Panc1 (cell line): ENCODE results near the gene TMED9. TPM values are rescaled to one million over a fixed set of nuclear protein-coding genes. Genes with fewer than 3 reads are reported as not detected.

Experiments
- ATAC-seq: fragments of 200-7000 bp; cut with Tn5 transposase; 2 replicates; pipeline ENCODE4 v1.9.1; 2020; ENCODE audit warnings: mild to moderate bottlenecking, moderate library complexity
- BruUV-seq: library from RNA; stranded (reverse); fragments of 400-500 nt; replicated peaks from 2 replicates; lab custom pipeline; 2021; lab: Mats Ljungman, UMichigan
- CTCF ChIA-PET: fragments of 300-600 bp; sonication (Branson Sonifier 250); formaldehyde crosslinking; loops from one replicate; lab custom pipeline; 2022; ENCODE audit warnings: antibody characterized with exemption; lab: Charles Lee
- POLR2A ChIA-PET: fragments of 300-600 bp; sonication (Branson Sonifier 250); formaldehyde crosslinking; loops from one replicate; lab custom pipeline; 2022; ENCODE audit warnings: antibody characterized with exemption; lab: Charles Lee
- DNase-seq: peaks from one replicate; pipeline ENCODE4 v3.0.0-alpha.2; 2010; ENCODE audit warnings: low read depth, low spot score
- H3K27ac ChIP-seq: 2 replicates; pipeline ENCODE4 v1.5.1; 2011; ENCODE audit warnings: mild to moderate bottlenecking, low read length, inconsistent platforms
- H3K27me3 ChIP-seq: fragments of 200-500 bp; sonication (Bioruptor generic); 2 replicates; pipeline ENCODE4 v1.6.0; 2014; ENCODE audit warnings: low read length, inconsistent platforms; ENCODE audit not compliant: control insufficient read depth, insufficient read depth
- H3K36me3 ChIP-seq: fragments of 200-500 bp; sonication (Bioruptor generic); 2 replicates; pipeline ENCODE4 v1.5.1; 2014; ENCODE audit warnings: inconsistent platforms, mild to moderate bottlenecking, low read length, moderate library complexity; ENCODE audit not compliant: control insufficient read depth, insufficient read depth
- H3K4me1 ChIP-seq: 2 replicates; pipeline ENCODE4 v1.5.1; 2011; ENCODE audit warnings: inconsistent platforms, mild to moderate bottlenecking, low read length, moderate library complexity; ENCODE audit not compliant: control insufficient read depth, insufficient read depth
- H3K4me3 ChIP-seq, 2 experiments: 2 replicates each; pipeline ENCODE4 v1.5.1; 2011 to 2012; ENCODE audit warnings: low read depth in 2 of 2, low read length in 2 of 2, mild to moderate bottlenecking in 2 of 2, inconsistent platforms in 1 of 2, moderate library complexity in 1 of 2
- H3K9me3 ChIP-seq: fragments of 200-500 bp; sonication (Bioruptor generic); 2 replicates; pipeline ENCODE4 v1.5.1; 2014; ENCODE audit warnings: low read depth, mild to moderate bottlenecking, inconsistent platforms, low read length, moderate library complexity; ENCODE audit not compliant: control insufficient read depth, insufficient read depth
- POLR2AphosphoS5 ChIP-seq: IDR thresholded peaks from 2 replicates; pipeline ENCODE4 v1.6.1; 2012; ENCODE audit warnings: mild to moderate bottlenecking, low read depth, low read length, moderate library complexity
- SIN3A ChIP-seq: IDR thresholded peaks from 2 replicates; pipeline ENCODE4 v1.6.1; 2012; ENCODE audit warnings: low read depth, mild to moderate bottlenecking, low read length, moderate library complexity, borderline replicate concordance; ENCODE audit not compliant: insufficient read depth
- TCF7L2 ChIP-seq: IDR thresholded peaks from 2 replicates; pipeline ENCODE4 v1.6.1; 2011; ENCODE audit warnings: mild to moderate bottlenecking, low read depth, low read length, inconsistent platforms
- in situ Hi-C: cut with HindIII; loops from 2 replicates; pipeline ENCODE4 v1.10.0; 2016; ENCODE audit warnings: low sequenced_read_pairs, low pct_unique_long_range_greater_than_20kb
- intact Hi-C: fragments of 100-400 bp; cut with micrococcal nuclease; formaldehyde crosslinking; loops from one replicate; pipeline ENCODE4 v1.10.0; 2022; ENCODE audit not compliant: unreplicated experiment
- total RNA-seq: library from RNA; stranded (reverse); gene quantifications from one replicate; pipeline ENCODE4 v1.2.1, GENCODE V29; 2021; ENCODE audit not compliant: unreplicated experiment
- TF ChIP-seq, protein P1 (sequence below): fragments of 450-650 bp; IDR thresholded peaks from 2 replicates; pipeline ENCODE4 v1.5.1; 2017; ENCODE audit warnings: mild to moderate bottlenecking
- TF ChIP-seq, protein P2 (sequence below), 2 experiments: IDR thresholded peaks; 2 replicates each; pipeline ENCODE4 v1.6.1; 2011 to 2012; ENCODE audit warnings: low read depth in 2 of 2, control low read depth in 1 of 2, low read length in 1 of 2, mild to moderate bottlenecking in 1 of 2, moderate library complexity in 1 of 2; ENCODE audit not compliant: insufficient read depth in 1 of 2

The TMED9 gene
- total RNA-seq, 1 experiment from 2014 or later, result 293 TPM

DNA sequence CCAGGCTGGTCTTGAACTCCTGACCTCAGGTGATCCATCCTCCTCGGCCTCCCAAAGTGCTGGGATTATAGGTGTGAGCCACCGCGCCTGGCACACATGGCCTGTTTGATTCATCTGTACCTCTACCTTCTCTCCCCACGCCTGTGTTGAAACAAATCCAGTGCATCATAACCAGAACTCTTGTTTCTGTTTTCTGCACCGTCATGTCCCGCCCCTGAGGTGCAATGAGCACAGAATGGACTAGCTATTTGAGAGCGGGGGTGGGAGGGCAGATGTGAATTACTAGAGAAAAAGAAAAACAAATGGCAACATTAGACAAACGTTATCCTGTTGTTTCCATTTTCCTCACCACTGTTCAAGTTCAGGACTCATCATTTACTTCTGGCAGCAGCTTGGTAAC, 27.0 kb upstream of the TMED9 start:
- no peak for ATAC-seq
- Histone ChIP-seq H3K9me3 (no peaks in the 10 kb centered on the region), H3K27me3 (no peaks in the 10 kb centered on the region), H3K36me3 (no peaks in the 10 kb centered on the region), H3K4me3 (no peak overlapping the region), H3K27ac (no peak overlapping the region), H3K4me1 (no peaks in the 10 kb centered on the region)
- ChIA-PET POLR2A (interaction anchor here (0.6 kb wide), 1 partner anchor 576 kb away, joined by 3 read pairs; no protein-coding TSS in a partner anchor), CTCF (no interaction called here)
- in situ Hi-C loops, result no loop called here
- TF ChIP-seq SIN3A (no peak), POLR2AphosphoS5 (no peak), TCF7L2 (no peak)
- TF ChIP-seq, protein P1, sequence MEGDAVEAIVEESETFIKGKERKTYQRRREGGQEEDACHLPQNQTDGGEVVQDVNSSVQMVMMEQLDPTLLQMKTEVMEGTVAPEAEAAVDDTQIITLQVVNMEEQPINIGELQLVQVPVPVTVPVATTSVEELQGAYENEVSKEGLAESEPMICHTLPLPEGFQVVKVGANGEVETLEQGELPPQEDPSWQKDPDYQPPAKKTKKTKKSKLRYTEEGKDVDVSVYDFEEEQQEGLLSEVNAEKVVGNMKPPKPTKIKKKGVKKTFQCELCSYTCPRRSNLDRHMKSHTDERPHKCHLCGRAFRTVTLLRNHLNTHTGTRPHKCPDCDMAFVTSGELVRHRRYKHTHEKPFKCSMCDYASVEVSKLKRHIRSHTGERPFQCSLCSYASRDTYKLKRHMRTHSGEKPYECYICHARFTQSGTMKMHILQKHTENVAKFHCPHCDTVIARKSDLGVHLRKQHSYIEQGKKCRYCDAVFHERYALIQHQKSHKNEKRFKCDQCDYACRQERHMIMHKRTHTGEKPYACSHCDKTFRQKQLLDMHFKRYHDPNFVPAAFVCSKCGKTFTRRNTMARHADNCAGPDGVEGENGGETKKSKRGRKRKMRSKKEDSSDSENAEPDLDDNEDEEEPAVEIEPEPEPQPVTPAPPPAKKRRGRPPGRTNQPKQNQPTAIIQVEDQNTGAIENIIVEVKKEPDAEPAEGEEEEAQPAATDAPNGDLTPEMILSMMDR, result no peak
- TF ChIP-seq, protein P2, sequence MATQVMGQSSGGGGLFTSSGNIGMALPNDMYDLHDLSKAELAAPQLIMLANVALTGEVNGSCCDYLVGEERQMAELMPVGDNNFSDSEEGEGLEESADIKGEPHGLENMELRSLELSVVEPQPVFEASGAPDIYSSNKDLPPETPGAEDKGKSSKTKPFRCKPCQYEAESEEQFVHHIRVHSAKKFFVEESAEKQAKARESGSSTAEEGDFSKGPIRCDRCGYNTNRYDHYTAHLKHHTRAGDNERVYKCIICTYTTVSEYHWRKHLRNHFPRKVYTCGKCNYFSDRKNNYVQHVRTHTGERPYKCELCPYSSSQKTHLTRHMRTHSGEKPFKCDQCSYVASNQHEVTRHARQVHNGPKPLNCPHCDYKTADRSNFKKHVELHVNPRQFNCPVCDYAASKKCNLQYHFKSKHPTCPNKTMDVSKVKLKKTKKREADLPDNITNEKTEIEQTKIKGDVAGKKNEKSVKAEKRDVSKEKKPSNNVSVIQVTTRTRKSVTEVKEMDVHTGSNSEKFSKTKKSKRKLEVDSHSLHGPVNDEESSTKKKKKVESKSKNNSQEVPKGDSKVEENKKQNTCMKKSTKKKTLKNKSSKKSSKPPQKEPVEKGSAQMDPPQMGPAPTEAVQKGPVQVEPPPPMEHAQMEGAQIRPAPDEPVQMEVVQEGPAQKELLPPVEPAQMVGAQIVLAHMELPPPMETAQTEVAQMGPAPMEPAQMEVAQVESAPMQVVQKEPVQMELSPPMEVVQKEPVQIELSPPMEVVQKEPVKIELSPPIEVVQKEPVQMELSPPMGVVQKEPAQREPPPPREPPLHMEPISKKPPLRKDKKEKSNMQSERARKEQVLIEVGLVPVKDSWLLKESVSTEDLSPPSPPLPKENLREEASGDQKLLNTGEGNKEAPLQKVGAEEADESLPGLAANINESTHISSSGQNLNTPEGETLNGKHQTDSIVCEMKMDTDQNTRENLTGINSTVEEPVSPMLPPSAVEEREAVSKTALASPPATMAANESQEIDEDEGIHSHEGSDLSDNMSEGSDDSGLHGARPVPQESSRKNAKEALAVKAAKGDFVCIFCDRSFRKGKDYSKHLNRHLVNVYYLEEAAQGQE (IDR thresholded peaks at IDR 0.05; ENCODE audit: insufficient read depth in 1 of 2, low read depth in 2 of 2, low read length in 1 of 2), result no peak
- no TSS peak for BruUV-seq
- intact Hi-C loops, result no loop called here
- DNase-seq, result no peak

DNA sequence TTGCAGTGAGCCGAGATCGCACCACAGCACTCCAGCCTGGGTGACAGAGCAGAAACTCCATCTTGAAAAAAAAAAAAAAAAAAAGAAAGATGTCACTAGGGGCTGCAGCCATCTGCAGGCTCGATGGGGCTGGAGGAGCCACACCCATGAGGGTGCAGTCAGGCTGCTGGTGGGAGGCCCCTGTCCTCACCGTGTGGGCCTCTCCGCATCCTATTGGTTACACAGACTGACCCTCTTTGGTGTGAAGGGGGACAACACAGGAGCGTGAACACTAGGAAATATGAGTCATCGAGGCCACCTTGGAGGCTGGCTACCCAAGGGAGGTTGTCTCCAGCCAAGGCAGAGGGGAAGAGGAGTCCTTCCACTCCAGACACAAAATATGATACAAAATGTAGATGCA, 23.7 kb upstream of the TMED9 start:
- in situ Hi-C loops (no loop called here), intact Hi-C loops (no loop called here)
- DNase-seq, result no peak
- Histone ChIP-seq H3K4me1 (no peaks in the 10 kb centered on the region), H3K27me3 (no peaks in the 10 kb centered on the region), H3K36me3 (no peaks in the 10 kb centered on the region), H3K4me3 (no peak overlapping the region), H3K9me3 (no peaks in the 10 kb centered on the region), H3K27ac (no peak overlapping the region)
- no peak for ATAC-seq
- no peak for TF ChIP-seq TCF7L2
- no peak for TF ChIP-seq SIN3A
- no peak for TF ChIP-seq POLR2AphosphoS5
- TF ChIP-seq, protein P2 (IDR thresholded peaks at IDR 0.05; ENCODE audit: insufficient read depth in 1 of 2, low read depth in 2 of 2, low read length in 1 of 2), result no peak
- TF ChIP-seq, protein P1, result no peak
- POLR2A ChIA-PET, result no interaction called here
- BruUV-seq, result no TSS peak
- CTCF ChIA-PET, result no interaction called here
